Astrocyte (in vitro differentiated cells and primary cell): ENCODE results near the gene LRSAM1.

Experiments
- CTCF ChIP-seq: IDR thresholded peaks from 2 replicates; pipeline ENCODE4 v1.5.1; 2011; ENCODE audit warnings: low read depth, mild to moderate bottlenecking, inconsistent platforms, low read length, moderate library complexity; ENCODE audit not compliant: insufficient read depth
- EZH2 ChIP-seq: IDR thresholded peaks from 2 replicates; pipeline ENCODE4 v1.6.1; 2012; ENCODE audit warnings: mild to moderate bottlenecking, low read length, inconsistent platforms; ENCODE audit not compliant: insufficient read depth

- TF ChIP-seq CTCF (no peak), EZH2 (no peak)
These were observed 31.4 kb downstream of the LRSAM1 start for GRCh38 chr9:127482662-127483061.
